ENCODE measurements around the gene ADGRA1. TPM values are rescaled to one million over a fixed set of nuclear protein-coding genes. Genes with fewer than 3 reads are reported as not detected.

The ADGRA1 gene, protein sequence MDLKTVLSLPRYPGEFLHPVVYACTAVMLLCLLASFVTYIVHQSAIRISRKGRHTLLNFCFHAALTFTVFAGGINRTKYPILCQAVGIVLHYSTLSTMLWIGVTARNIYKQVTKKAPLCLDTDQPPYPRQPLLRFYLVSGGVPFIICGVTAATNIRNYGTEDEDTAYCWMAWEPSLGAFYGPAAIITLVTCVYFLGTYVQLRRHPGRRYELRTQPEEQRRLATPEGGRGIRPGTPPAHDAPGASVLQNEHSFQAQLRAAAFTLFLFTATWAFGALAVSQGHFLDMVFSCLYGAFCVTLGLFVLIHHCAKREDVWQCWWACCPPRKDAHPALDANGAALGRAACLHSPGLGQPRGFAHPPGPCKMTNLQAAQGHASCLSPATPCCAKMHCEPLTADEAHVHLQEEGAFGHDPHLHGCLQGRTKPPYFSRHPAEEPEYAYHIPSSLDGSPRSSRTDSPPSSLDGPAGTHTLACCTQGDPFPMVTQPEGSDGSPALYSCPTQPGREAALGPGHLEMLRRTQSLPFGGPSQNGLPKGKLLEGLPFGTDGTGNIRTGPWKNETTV
- total RNA-seq (2014; rRNA removed) (not detected in 2 replicates), Bru-seq, nascent RNA (percentile 1 among the genes with signal in this experiment), BruChase-seq, experiment 1, labeled RNA remaining after a 6-hour chase (not detected), BruChase-seq, experiment 2, labeled RNA remaining after a 2-hour chase (percentile 2 among the genes with signal in this experiment)
- long read RNA-seq, result 0 reads

DNA sequence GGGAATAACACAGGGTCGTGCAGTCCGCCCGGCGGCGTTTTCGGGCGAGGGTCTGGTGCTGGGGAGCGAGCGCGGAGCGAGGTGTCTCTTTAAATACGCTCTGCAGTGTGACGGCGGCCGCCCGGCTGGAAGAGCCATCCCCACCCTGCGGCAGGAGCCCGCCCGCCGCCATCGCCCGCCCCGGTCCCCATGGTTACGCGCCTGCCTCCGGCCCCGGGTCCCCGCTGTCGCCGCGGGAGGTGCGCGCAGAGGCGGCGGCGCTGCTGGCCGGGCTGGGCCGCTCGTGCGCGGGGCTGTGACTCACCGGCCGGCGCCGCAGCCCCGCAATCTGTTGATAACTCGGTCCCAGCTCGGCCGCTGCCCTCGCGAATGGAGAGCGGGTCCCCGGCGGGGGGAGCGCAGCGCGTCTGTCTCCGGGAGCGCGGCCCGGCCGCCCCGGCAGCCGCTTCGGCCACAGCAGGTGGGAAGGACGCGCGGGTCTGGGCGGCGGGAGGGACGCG is at the start of gene ADGRA1:
Gene ADGRA1 (plus strand): TSS at position 246 of the 500 bp plus-strand sequence. CDS start 986 bp downstream, outside the sequence.
- H4K20me1 ChIP-seq (ENCODE audit: low read length), result no peaks in the 10 kb centered on the region
- ATAC-seq, result no peak
- no peaks in the 10 kb centered on the region for H3K79me2 ChIP-seq (ENCODE audit: low read length)
- H3K27ac ChIP-seq (ENCODE audit: low read length), result no peak within 1 kb of the TSS
- H3K9me3 ChIP-seq (ENCODE audit: low read length), result no peaks in the 10 kb centered on the region
- no TSS peak for BruUV-seq (replicated peaks)
- H3K27me3 ChIP-seq (ENCODE audit: low read length), result peaks cover 71% of the 10 kb centered on the region
- intact Hi-C loops (cut with micrococcal nuclease), result no loop called here
- no peaks in the 10 kb centered on the region for H3K9me2 ChIP-seq (replicated peaks; ENCODE audit: low read length)
- no peak within 1 kb of the TSS for H3K4me3 ChIP-seq (ENCODE audit: low read length)
- H3K36me3 ChIP-seq (ENCODE audit: low read depth, low read length), result no peaks in the 10 kb centered on the region
- H3K9ac ChIP-seq (ENCODE audit: low read length), result no peak within 1 kb of the TSS
- no peak within 1 kb of the TSS for H3K4me2 ChIP-seq (ENCODE audit: low read length)
- H3F3A ChIP-seq (ENCODE audit: low read length, unreplicated experiment), result no peaks in the 10 kb centered on the region
- ChIA-PET POLR2A (ENCODE audit: unreplicated experiment) (no interaction called here), CTCF (no interaction called here)
- no peak within 1 kb of the TSS for H2AFZ ChIP-seq (ENCODE audit: low read length)
- H3K4me1 ChIP-seq (ENCODE audit: insufficient read depth, low read length), result no peaks in the 10 kb centered on the region
- TF ChIP-seq EZH2phosphoT487 (IDR thresholded peaks at IDR 0.05; ENCODE audit: borderline replicate concordance, low read length) (peak; percentile 19; the same call in 1 of the 2 replicates), EZH2 (IDR thresholded peaks at IDR 0.05; ENCODE audit: low read length, unreplicated experiment) (peak; percentile 72)
- TF ChIP-seq, protein P1, sequence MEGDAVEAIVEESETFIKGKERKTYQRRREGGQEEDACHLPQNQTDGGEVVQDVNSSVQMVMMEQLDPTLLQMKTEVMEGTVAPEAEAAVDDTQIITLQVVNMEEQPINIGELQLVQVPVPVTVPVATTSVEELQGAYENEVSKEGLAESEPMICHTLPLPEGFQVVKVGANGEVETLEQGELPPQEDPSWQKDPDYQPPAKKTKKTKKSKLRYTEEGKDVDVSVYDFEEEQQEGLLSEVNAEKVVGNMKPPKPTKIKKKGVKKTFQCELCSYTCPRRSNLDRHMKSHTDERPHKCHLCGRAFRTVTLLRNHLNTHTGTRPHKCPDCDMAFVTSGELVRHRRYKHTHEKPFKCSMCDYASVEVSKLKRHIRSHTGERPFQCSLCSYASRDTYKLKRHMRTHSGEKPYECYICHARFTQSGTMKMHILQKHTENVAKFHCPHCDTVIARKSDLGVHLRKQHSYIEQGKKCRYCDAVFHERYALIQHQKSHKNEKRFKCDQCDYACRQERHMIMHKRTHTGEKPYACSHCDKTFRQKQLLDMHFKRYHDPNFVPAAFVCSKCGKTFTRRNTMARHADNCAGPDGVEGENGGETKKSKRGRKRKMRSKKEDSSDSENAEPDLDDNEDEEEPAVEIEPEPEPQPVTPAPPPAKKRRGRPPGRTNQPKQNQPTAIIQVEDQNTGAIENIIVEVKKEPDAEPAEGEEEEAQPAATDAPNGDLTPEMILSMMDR (conservative IDR thresholded peaks at IDR 0.05; ENCODE audit: low read depth, low read length), result no peak
- no peak for DNase-seq

DNA sequence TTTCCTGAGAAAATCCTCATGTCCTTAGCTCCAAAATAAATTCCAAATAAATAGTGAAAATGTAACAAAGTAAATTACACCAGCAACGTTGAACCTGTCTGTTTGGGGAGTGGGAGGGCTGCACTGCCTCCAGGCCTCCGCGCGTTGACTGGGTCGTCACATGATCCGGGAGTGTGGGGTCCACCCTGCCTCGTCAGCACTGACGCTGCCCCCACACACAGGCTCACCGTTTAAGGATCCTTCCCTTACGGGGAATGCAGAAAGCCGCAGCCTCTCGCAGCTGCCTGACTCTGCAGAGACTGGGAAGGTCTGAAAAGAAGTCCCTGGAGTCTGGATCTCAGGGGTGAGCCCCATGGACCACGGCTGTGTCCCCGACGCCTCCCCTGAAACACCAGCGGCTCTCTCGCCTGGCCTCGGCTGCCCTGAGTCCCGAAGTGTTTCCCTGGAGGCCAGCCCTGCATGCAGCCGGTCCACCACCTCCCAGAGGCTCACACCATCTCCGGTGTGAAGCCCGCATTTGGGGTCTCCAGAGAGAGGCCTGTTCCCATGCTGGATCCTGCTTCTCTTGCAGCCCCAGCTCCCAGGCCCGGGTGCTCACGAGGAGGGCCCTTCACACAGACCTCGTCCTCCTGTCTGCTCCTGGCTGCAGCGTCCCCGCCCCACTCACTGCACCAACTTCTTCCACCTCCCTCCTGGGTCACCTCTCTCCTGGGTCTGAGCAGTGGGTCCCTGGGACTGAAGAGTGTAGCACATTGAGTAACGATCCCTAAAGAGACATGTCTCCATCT is 49.5 kb upstream of the ADGRA1 start:
- Histone ChIP-seq H2AFZ (ENCODE audit: low read length) (no peak overlapping the region), H3K9me2 (replicated peaks; ENCODE audit: low read length) (no peaks in the 10 kb centered on the region), H4K20me1 (ENCODE audit: low read length) (no peaks in the 10 kb centered on the region), H3F3A (ENCODE audit: low read length, unreplicated experiment) (no peaks in the 10 kb centered on the region), H3K36me3 (ENCODE audit: low read depth, low read length) (no peaks in the 10 kb centered on the region), H3K27me3 (ENCODE audit: low read length) (peaks cover 54% of the 10 kb centered on the region), H3K4me2 (ENCODE audit: low read length) (no peak overlapping the region), H3K79me2 (ENCODE audit: low read length) (no peaks in the 10 kb centered on the region), H3K27ac (ENCODE audit: low read length) (no peak overlapping the region), H3K9ac (ENCODE audit: low read length) (no peak overlapping the region), H3K4me3 (ENCODE audit: low read length) (no peak overlapping the region), H3K9me3 (ENCODE audit: low read length) (no peaks in the 10 kb centered on the region), H3K4me1 (ENCODE audit: insufficient read depth, low read length) (no peaks in the 10 kb centered on the region)
- ChIA-PET POLR2A (ENCODE audit: unreplicated experiment) (no interaction called here), CTCF (no interaction called here)
- no TSS peak for BruUV-seq (replicated peaks)
- no peak for ATAC-seq
- TF ChIP-seq EZH2 (IDR thresholded peaks at IDR 0.05; ENCODE audit: low read length, unreplicated experiment), result no peak
- TF ChIP-seq, protein P1 (conservative IDR thresholded peaks at IDR 0.05; ENCODE audit: low read depth, low read length), result no peak
- TF ChIP-seq EZH2phosphoT487 (IDR thresholded peaks at IDR 0.05; ENCODE audit: borderline replicate concordance, low read length), result no peak
- intact Hi-C loops (cut with micrococcal nuclease), result no loop called here
- DNase-seq, result no peak

Data from PC-3 (cell line).